ENCODE data around the gene MCM6.
"Not testable (repeated sequence)": the region's sequence is repeated elsewhere in the genome, so short reads cannot be mapped to it uniquely, and the experiment has no call there.

The MCM6 gene

DNA sequence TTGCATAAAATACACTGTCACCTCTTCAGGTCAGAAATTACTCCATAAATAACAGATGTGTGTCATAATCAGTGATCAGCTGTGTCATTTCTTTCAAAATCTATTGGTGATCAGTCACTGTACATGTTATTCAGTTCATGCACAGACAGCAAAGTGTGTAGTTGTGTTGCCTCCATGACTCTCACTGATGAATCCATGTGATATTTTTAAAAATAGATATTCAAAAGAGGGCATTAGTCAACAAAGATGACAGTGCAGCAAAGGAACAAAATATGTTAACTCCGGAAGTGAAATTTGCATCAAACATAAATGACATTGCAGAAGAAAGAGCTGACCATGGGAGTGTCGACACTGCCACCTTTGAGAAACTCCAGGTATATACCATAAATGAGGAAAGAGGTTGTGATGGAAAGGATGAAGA, 17.1 kb upstream of the MCM6 start:
- Histone ChIP-seq H3K4me3 (ENCODE audit: low read depth, low read length) (no peak overlapping the region), H3K27me3 (no peaks in the 10 kb centered on the region), H3K9me3 (no peaks in the 10 kb centered on the region), H3K36me3 (no peaks in the 10 kb centered on the region), H3K4me1 (no peaks in the 10 kb centered on the region)
- DNase-seq: no peak
- no peak for TF ChIP-seq CTCF (IDR thresholded peaks at IDR 0.05; ENCODE audit: low read depth, low read length)

GRCh38 chr2:135890835-135891234, 14.6 kb upstream of the MCM6 start:
- Histone ChIP-seq H3K9me3 (no peaks in the 10 kb centered on the region), H3K27me3 (no peaks in the 10 kb centered on the region), H3K4me1 (no peaks in the 10 kb centered on the region), H3K4me3 (ENCODE audit: low read depth, low read length) (no peak overlapping the region), H3K36me3 (no peaks in the 10 kb centered on the region)
- no peak for DNase-seq
- no peak for TF ChIP-seq CTCF (IDR thresholded peaks at IDR 0.05; ENCODE audit: low read depth, low read length)

- Histone ChIP-seq H3K27me3 (no peaks in the 10 kb centered on the region), H3K9me3 (no peaks in the 10 kb centered on the region), H3K4me1 (no peaks in the 10 kb centered on the region), H3K36me3 (no peaks in the 10 kb centered on the region), H3K4me3 (ENCODE audit: low read depth, low read length) (no peak overlapping the region)
- no peak for DNase-seq
- no peak for TF ChIP-seq CTCF (IDR thresholded peaks at IDR 0.05; ENCODE audit: low read depth, low read length)
Measured at GRCh38 chr2:135890149-135890548, 13.9 kb upstream of the MCM6 start.

- H3K9me3 ChIP-seq; H3K4me1 ChIP-seq; DNase-seq; H3K4me3 ChIP-seq (ENCODE audit: low read depth, low read length); H3K27me3 ChIP-seq; H3K36me3 ChIP-seq: not testable (repeated sequence)
Measured at GRCh38 chr2:135888587-135888986, 12.3 kb upstream of the MCM6 start.

DNA sequence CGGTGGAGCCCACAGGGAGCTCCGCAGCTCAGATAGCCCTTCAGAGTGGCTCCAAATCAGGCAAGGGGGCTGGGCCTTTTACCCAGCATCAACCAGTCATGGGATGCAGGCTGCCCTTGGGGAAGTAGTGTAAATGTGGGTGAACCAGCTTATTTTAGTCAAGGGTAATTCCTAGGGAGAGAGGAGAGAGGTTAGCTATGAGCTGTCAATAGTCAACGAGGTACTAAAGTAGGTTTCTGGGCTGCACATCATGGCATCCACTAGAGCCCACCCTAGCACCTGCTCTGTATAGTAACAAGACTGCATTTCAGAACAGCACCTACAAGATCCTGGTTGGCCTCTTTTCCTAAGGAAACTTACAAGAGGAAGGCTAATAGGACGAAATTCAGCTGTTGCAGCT, 9.5 kb upstream of the MCM6 start:
- DNase-seq: no peak
- TF ChIP-seq CTCF (IDR thresholded peaks at IDR 0.05; ENCODE audit: low read depth, low read length): no peak
- no peaks in the 10 kb centered on the region for H3K36me3 ChIP-seq
- no peaks in the 10 kb centered on the region for H3K27me3 ChIP-seq
- H3K9me3 ChIP-seq: no peaks in the 10 kb centered on the region
- H3K4me1 ChIP-seq: no peaks in the 10 kb centered on the region
- H3K4me3 ChIP-seq (ENCODE audit: low read depth, low read length): no peak overlapping the region

- no peak for TF ChIP-seq CTCF (IDR thresholded peaks at IDR 0.05; ENCODE audit: low read depth, low read length)
- H3K4me1 ChIP-seq: no peaks in the 10 kb centered on the region
Measured at GRCh38 chr2:135882415-135882814, 6.2 kb upstream of the MCM6 start.

DNA sequence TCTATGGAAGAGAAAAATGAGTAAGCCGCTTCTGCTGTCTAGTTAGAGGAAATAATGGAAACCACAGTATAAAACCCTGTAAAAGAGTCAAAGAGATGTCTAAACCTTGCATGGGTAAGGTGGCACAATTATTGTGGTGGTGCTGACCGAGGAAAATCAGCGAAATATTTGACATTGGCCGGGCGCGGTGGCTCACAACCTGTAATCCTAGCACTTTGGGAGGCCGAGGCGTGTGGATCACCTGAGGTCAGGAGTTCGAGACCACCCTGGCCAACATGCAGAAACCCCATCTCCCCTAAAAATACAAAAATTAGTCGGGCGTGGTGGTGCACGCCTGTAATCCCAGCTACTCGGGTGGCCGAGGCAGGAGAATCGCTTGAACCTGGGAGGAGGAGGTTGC, 527 bp upstream of the MCM6 start:
- not testable (repeated sequence) for H3K4me1 ChIP-seq, DNase-seq, H3K9me3 ChIP-seq, H3K36me3 ChIP-seq, H3K27me3 ChIP-seq
- H3K4me3 ChIP-seq (ENCODE audit: low read depth, low read length): peak overlapping the region; percentile 33

More at GRCh38 chr2:135882415-135882814, 6.2 kb upstream of the MCM6 start:
- no peak overlapping the region for H3K4me3 ChIP-seq (ENCODE audit: low read depth, low read length)
- H3K36me3 ChIP-seq: no peaks in the 10 kb centered on the region
- no peak for DNase-seq
- no peaks in the 10 kb centered on the region for H3K27me3 ChIP-seq
- H3K9me3 ChIP-seq: no peaks in the 10 kb centered on the region

Measured in BE2C (cell line).